Neural cell (in vitro differentiated cells): ENCODE results near the gene SLC2A4. TPM values are rescaled to one million over a fixed set of nuclear protein-coding genes. Genes with fewer than 3 reads are reported as not detected.
"Not testable (repeated sequence)": the region's sequence is repeated elsewhere in the genome, so short reads cannot be mapped to it uniquely, and the experiment has no call there.

ENCODE experiments used
- H2AFZ ChIP-seq: fragments of 200-600, 300-800 bp; sonication (generic), shearing (Covaris generic); 2 replicates; pipeline ENCODE4 v1.6.0; 2014; ENCODE audit warnings: low read depth, mild to moderate bottlenecking, antibody characterized with exemption, low read length, moderate library complexity
- H3F3A ChIP-seq: fragments of 200-600 bp; shearing (Covaris generic); 2 replicates; pipeline ENCODE4 v1.6.1; 2016; ENCODE audit warnings: mild to moderate bottlenecking, moderate library complexity, mixed read lengths, antibody characterized with exemption, low read length; ENCODE audit not compliant: insufficient read depth, poor library complexity, severe bottlenecking
- H3K27ac ChIP-seq: fragments of 200-600, 300-800 bp; sonication (generic), shearing (Covaris generic); 2 replicates; pipeline ENCODE4 v1.5.1; 2014; ENCODE audit warnings: mild to moderate bottlenecking, low read length, moderate library complexity
- H3K27me3 ChIP-seq: fragments of 300-800, 200-600 bp; sonication (generic), shearing (Covaris generic); 2 replicates; pipeline ENCODE4 v1.6.0; 2014; ENCODE audit warnings: mild to moderate bottlenecking, low read depth, low read length, moderate library complexity; ENCODE audit not compliant: insufficient read depth
- H3K36me3 ChIP-seq: fragments of 300-800, 200-600 bp; sonication (generic), shearing (Covaris generic); 2 replicates; pipeline ENCODE4 v1.5.1; 2014; ENCODE audit warnings: mild to moderate bottlenecking, antibody characterized with exemption, low read length, moderate library complexity; ENCODE audit not compliant: insufficient read depth
- H3K4me2 ChIP-seq: fragments of 300-800, 200-600 bp; sonication (generic), shearing (Covaris generic); 2 replicates; pipeline ENCODE4 v1.6.0; 2014; ENCODE audit warnings: mild to moderate bottlenecking, low read length
- H3K4me3 ChIP-seq: fragments of 300-800, 200-600 bp; sonication (generic), shearing (Covaris generic); 2 replicates; pipeline ENCODE4 v1.5.1; 2014; ENCODE audit warnings: mild to moderate bottlenecking, low read length, moderate library complexity
- H3K79me2 ChIP-seq: fragments of 200-600 bp; shearing (Covaris generic); replicated peaks from 2 replicates; pipeline ENCODE4 v1.6.0; 2014; ENCODE audit warnings: mild to moderate bottlenecking, low read length, moderate library complexity; ENCODE audit not compliant: insufficient read depth
- H3K9ac ChIP-seq: fragments of 300-800, 200-600 bp; sonication (generic), shearing (Covaris generic); 2 replicates; pipeline ENCODE4 v1.6.1; 2016; ENCODE audit warnings: mild to moderate bottlenecking, low read length, mixed read lengths
- H3K9me2 ChIP-seq: fragments of 200-600 bp; shearing (Covaris generic); 2 replicates; pipeline ENCODE4 v1.6.1; 2016; ENCODE audit warnings: mild to moderate bottlenecking, low read length, mixed read lengths; ENCODE audit not compliant: insufficient read depth
- H3K9me3 ChIP-seq: fragments of 200-600, 300-800 bp; sonication (generic), shearing (Covaris generic); 2 replicates; pipeline ENCODE4 v1.6.1; 2016; ENCODE audit warnings: mild to moderate bottlenecking, mixed run types, low read length, moderate library complexity, mixed read lengths
- H4K20me1 ChIP-seq: fragments of 200-600 bp; shearing (Covaris generic); 2 replicates; pipeline ENCODE4 v1.6.1; 2016; ENCODE audit warnings: mild to moderate bottlenecking, mixed run types; ENCODE audit not compliant: insufficient read depth
- EP300 ChIP-seq: fragments of 450-650 bp; conservative IDR thresholded peaks from 2 replicates; pipeline ENCODE4 v1.6.1; 2014; ENCODE audit warnings: antibody characterized with exemption, mild to moderate bottlenecking, moderate library complexity; ENCODE audit not compliant: poor library complexity, severe bottlenecking
- EZH2 ChIP-seq: fragments of 200-600, 300-800 bp; shearing (Covaris generic), sonication (generic); IDR thresholded peaks from 2 replicates; pipeline ENCODE4 v1.6.1; 2014; ENCODE audit warnings: antibody characterized with exemption, low read length, borderline replicate concordance, mild to moderate bottlenecking; ENCODE audit not compliant: insufficient read depth, poor library complexity, severe bottlenecking
- MXI1 ChIP-seq: fragments of 450-650 bp; conservative IDR thresholded peaks from 2 replicates; pipeline ENCODE4 v1.6.1; 2014; ENCODE audit warnings: antibody characterized with exemption, mild to moderate bottlenecking; ENCODE audit not compliant: poor library complexity, severe bottlenecking
- POLR2AphosphoS5 ChIP-seq: IDR thresholded peaks from 2 replicates; pipeline ENCODE4 v1.6.1; 2012
- RAD21 ChIP-seq: fragments of 450-650 bp; conservative IDR thresholded peaks from 2 replicates; pipeline ENCODE4 v1.6.1; 2014; ENCODE audit warnings: antibody characterized with exemption, mild to moderate bottlenecking, moderate library complexity
- SMC3 ChIP-seq: fragments of 450-650 bp; conservative IDR thresholded peaks from 2 replicates; pipeline ENCODE4 v1.6.1; 2014; ENCODE audit warnings: antibody characterized with exemption, mild to moderate bottlenecking, moderate library complexity; ENCODE audit not compliant: poor library complexity
- TAF1 ChIP-seq: IDR thresholded peaks from 2 replicates; pipeline ENCODE4 v1.6.1; 2012; ENCODE audit warnings: low read depth
- polyA plus RNA-seq: library from polyadenylated mRNA; depleted of rRNA; stranded (reverse); fragments of >200 nt; gene quantifications from 2 replicates; pipeline ENCODE4 v1.2.3, GENCODE V29; 2014
- TF ChIP-seq, protein P1 (sequence below): IDR thresholded peaks from 2 replicates; pipeline ENCODE4 v1.6.1; 2012; ENCODE audit warnings: borderline replicate concordance
- TF ChIP-seq, protein P2 (sequence below): fragments of 450-650 bp; IDR thresholded peaks from 2 replicates; pipeline ENCODE4 v1.5.1; 2014; ENCODE audit warnings: antibody characterized with exemption, mild to moderate bottlenecking, moderate library complexity; ENCODE audit not compliant: poor library complexity, severe bottlenecking

The SLC2A4 gene
- polyA plus RNA-seq, 1 donor from 2014 or later: not detected

- Histone ChIP-seq H3K36me3 (no peaks in the 10 kb centered on the region), H3K27ac (peak overlapping the region; percentile 99), H3K9me2 (no peaks in the 10 kb centered on the region), H3K9me3 (no peaks in the 10 kb centered on the region), H3K79me2 (peaks cover 44% of the 10 kb centered on the region), H3K9ac (peak overlapping the region; percentile 99), H3K4me2 (peak overlapping the region; percentile 86), H3K4me3 (peak overlapping the region; percentile 75), H3F3A (no peaks in the 10 kb centered on the region), H2AFZ (peak overlapping the region; percentile 35), H3K27me3 (no peaks in the 10 kb centered on the region), H4K20me1 (no peaks in the 10 kb centered on the region)
- peak; percentile 39 for TF ChIP-seq RAD21
- TF ChIP-seq TAF1: no peak
- no peak for TF ChIP-seq EZH2
- TF ChIP-seq, protein P1, sequence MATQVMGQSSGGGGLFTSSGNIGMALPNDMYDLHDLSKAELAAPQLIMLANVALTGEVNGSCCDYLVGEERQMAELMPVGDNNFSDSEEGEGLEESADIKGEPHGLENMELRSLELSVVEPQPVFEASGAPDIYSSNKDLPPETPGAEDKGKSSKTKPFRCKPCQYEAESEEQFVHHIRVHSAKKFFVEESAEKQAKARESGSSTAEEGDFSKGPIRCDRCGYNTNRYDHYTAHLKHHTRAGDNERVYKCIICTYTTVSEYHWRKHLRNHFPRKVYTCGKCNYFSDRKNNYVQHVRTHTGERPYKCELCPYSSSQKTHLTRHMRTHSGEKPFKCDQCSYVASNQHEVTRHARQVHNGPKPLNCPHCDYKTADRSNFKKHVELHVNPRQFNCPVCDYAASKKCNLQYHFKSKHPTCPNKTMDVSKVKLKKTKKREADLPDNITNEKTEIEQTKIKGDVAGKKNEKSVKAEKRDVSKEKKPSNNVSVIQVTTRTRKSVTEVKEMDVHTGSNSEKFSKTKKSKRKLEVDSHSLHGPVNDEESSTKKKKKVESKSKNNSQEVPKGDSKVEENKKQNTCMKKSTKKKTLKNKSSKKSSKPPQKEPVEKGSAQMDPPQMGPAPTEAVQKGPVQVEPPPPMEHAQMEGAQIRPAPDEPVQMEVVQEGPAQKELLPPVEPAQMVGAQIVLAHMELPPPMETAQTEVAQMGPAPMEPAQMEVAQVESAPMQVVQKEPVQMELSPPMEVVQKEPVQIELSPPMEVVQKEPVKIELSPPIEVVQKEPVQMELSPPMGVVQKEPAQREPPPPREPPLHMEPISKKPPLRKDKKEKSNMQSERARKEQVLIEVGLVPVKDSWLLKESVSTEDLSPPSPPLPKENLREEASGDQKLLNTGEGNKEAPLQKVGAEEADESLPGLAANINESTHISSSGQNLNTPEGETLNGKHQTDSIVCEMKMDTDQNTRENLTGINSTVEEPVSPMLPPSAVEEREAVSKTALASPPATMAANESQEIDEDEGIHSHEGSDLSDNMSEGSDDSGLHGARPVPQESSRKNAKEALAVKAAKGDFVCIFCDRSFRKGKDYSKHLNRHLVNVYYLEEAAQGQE: no peak
- TF ChIP-seq, protein P2, sequence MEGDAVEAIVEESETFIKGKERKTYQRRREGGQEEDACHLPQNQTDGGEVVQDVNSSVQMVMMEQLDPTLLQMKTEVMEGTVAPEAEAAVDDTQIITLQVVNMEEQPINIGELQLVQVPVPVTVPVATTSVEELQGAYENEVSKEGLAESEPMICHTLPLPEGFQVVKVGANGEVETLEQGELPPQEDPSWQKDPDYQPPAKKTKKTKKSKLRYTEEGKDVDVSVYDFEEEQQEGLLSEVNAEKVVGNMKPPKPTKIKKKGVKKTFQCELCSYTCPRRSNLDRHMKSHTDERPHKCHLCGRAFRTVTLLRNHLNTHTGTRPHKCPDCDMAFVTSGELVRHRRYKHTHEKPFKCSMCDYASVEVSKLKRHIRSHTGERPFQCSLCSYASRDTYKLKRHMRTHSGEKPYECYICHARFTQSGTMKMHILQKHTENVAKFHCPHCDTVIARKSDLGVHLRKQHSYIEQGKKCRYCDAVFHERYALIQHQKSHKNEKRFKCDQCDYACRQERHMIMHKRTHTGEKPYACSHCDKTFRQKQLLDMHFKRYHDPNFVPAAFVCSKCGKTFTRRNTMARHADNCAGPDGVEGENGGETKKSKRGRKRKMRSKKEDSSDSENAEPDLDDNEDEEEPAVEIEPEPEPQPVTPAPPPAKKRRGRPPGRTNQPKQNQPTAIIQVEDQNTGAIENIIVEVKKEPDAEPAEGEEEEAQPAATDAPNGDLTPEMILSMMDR: peak; percentile 30
- peak; percentile 71 for TF ChIP-seq EP300
- peak; percentile 51 for TF ChIP-seq SMC3
- TF ChIP-seq POLR2AphosphoS5: peak; percentile 83
- peak; percentile 51 for TF ChIP-seq MXI1
These were observed 38.6 kb upstream of the SLC2A4 start for GRCh38 chr17:7242717-7243452.

DNA sequence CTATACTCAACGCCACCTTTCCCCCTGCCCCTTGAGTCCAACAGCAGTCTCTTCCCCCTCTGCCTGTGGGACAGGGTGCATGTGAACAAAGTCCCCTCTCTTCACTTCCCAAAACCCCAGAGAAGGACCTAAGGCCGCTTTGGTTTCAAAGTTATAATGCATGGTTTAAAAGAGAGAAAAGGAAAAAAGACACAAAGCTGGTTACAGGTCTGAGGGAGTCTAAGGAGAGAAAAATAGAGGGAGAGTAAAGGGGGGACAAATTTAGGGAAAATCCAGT is 38.1 kb upstream of the SLC2A4 start:
- H3K27ac ChIP-seq: peak overlapping the region; percentile 99
- H2AFZ ChIP-seq: peak overlapping the region; percentile 34
- TF ChIP-seq, protein P1: no peak
- no peak for TF ChIP-seq RAD21
- no peak for TF ChIP-seq EZH2
- TF ChIP-seq EP300: no peak
- TF ChIP-seq TAF1: no peak
- TF ChIP-seq MXI1: no peak
- TF ChIP-seq SMC3: no peak
- TF ChIP-seq, protein P2: no peak
- TF ChIP-seq POLR2AphosphoS5: no peak

DNA sequence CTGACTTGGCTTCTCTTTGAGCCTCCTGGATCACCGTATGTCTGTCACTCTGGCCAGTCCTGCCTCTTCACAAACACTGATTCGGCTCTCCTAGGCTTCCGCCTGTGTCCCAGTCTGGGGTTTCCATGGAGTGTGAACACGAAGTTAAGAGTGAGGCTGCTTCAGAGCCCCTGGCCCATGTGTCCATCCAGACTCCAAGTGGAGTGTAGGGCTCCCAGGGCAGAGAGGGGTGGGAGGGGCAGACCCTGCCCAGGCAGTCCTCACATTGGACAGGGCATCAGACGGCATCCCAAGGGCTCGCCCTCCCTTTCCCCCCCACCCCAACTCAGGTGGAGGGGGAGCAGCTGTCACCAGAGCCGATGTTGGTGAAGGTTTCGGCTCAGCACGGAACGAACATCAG is 37.7 kb upstream of the SLC2A4 start:
- H3K36me3 ChIP-seq, H4K20me1 ChIP-seq, H3K4me2 ChIP-seq, H3K27me3 ChIP-seq, H2AFZ ChIP-seq, H3F3A ChIP-seq, H3K9me2 ChIP-seq, H3K9me3 ChIP-seq: not testable (repeated sequence)
- peak overlapping the region; percentile 75 for H3K4me3 ChIP-seq
- H3K27ac ChIP-seq: peak overlapping the region; percentile 99
- peaks cover 48% of the 10 kb centered on the region for H3K79me2 ChIP-seq
- H3K9ac ChIP-seq: peak overlapping the region; percentile 99

More for the DNA sequence above, 38.1 kb upstream of the SLC2A4 start:
- H3F3A ChIP-seq: no peaks in the 10 kb centered on the region
- H3K4me2 ChIP-seq: peak overlapping the region; percentile 86
- H3K9me3 ChIP-seq: no peaks in the 10 kb centered on the region
- peaks cover 47% of the 10 kb centered on the region for H3K79me2 ChIP-seq
- H4K20me1 ChIP-seq: no peaks in the 10 kb centered on the region
- H3K9me2 ChIP-seq: no peaks in the 10 kb centered on the region
- no peaks in the 10 kb centered on the region for H3K36me3 ChIP-seq
- peak overlapping the region; percentile 75 for H3K4me3 ChIP-seq
- peak overlapping the region; percentile 99 for H3K9ac ChIP-seq
- H3K27me3 ChIP-seq: no peaks in the 10 kb centered on the region
